Measurements from ENCODE around the gene PRKN.

DNA sequence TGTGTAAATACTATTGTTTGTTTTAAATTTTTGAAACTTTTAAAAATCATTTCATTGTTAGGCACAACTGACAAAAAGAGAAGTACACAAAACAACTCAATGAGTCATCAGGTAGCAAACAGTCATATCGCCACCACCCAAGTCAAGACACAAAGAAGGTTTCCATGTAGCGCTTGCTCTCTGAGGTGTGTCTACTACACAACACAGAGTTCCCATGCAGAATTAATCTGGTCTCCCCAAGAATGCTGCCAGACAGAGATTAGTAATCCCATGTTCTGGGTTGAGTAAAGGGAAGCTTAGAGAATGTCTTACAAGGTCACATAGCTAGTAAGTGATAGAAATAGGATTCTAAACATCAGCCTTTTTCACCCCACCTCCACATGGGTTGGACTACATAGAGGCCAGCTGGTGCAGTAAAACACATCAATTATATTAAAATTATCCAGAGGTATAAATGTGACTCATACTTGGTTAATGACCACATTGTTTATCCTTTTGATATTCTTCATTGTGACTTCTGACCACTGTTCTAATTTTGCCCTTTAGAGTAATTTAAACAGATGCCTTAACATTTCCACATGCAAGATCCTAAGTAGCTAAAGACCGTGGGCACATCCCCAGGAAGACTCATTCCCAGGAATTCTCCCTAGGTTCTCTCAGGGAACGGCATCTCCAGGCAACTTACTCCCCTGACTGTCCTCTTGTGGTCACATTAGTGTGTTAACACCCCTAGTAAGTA, 413.5 kb downstream of the PRKN start:
- TF ChIP-seq, protein P1, sequence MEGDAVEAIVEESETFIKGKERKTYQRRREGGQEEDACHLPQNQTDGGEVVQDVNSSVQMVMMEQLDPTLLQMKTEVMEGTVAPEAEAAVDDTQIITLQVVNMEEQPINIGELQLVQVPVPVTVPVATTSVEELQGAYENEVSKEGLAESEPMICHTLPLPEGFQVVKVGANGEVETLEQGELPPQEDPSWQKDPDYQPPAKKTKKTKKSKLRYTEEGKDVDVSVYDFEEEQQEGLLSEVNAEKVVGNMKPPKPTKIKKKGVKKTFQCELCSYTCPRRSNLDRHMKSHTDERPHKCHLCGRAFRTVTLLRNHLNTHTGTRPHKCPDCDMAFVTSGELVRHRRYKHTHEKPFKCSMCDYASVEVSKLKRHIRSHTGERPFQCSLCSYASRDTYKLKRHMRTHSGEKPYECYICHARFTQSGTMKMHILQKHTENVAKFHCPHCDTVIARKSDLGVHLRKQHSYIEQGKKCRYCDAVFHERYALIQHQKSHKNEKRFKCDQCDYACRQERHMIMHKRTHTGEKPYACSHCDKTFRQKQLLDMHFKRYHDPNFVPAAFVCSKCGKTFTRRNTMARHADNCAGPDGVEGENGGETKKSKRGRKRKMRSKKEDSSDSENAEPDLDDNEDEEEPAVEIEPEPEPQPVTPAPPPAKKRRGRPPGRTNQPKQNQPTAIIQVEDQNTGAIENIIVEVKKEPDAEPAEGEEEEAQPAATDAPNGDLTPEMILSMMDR (IDR thresholded peaks at IDR 0.05 in 8 of 11, conservative IDR thresholded peaks at IDR 0.05 in 3 of 11) = no peak
- TF ChIP-seq POLR2AphosphoS5 (IDR thresholded peaks at IDR 0.05) = no peak
- TF ChIP-seq POLR2A (IDR thresholded peaks at IDR 0.05) = no peak
